ENCODE data around the gene NPC2. TPM values are rescaled to one million over a fixed set of nuclear protein-coding genes. Genes with fewer than 3 reads are reported as not detected.

The NPC2 gene
- total RNA-seq, 4 donors from 2014 or later: 271 to 717 (median 546) TPM

DNA sequence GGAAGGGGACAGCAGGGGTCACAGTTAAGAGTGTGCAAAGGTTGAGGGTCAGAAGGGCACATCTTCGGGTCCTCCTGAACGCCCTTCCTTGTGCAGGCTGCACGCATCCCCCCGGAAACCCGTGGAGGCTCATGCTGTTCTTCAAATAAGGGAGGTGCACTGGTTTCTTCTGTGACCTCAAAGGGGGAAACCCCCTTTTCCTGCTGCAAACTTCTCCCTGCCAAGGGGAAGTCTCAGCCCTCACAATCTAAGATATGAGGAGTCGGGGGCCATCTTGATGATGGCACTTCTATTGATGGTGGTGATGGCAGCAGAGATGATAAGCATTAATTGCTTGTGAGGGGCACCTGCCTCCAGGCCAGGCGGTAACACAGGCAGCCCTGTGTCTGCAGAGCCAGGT lies 40.5 kb upstream of the NPC2 start:
- TF ChIP-seq, protein P1, sequence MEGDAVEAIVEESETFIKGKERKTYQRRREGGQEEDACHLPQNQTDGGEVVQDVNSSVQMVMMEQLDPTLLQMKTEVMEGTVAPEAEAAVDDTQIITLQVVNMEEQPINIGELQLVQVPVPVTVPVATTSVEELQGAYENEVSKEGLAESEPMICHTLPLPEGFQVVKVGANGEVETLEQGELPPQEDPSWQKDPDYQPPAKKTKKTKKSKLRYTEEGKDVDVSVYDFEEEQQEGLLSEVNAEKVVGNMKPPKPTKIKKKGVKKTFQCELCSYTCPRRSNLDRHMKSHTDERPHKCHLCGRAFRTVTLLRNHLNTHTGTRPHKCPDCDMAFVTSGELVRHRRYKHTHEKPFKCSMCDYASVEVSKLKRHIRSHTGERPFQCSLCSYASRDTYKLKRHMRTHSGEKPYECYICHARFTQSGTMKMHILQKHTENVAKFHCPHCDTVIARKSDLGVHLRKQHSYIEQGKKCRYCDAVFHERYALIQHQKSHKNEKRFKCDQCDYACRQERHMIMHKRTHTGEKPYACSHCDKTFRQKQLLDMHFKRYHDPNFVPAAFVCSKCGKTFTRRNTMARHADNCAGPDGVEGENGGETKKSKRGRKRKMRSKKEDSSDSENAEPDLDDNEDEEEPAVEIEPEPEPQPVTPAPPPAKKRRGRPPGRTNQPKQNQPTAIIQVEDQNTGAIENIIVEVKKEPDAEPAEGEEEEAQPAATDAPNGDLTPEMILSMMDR (IDR thresholded peaks at IDR 0.05): no peak
- ATAC-seq (ENCODE audit: low FRiP score) (no peak), DNase-seq (ENCODE audit: low spot score) (no peak)

DNA sequence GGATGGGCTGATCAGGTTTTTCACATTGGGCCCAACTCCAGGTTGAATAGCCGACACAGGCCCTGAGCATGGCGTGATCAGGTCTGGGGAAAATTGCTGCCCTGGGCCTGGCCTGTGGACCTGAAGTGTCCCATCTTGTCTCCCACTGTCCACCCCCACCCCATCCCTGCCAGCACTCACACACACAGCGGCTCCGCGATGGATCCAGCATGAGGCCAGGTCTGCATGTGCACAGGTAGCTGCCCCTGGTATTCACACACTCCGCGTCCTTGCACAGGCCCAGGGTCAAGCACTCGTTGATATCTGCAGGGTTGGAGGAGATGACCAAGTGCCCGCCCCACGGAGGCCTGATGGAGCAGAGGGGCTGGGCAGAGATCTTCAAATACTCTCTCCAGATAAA lies 39.1 kb upstream of the NPC2 start:
- TF ChIP-seq, protein P1 (IDR thresholded peaks at IDR 0.05): no peak
- ATAC-seq (ENCODE audit: low FRiP score): no peak
- no peak for DNase-seq (ENCODE audit: low spot score)

DNA sequence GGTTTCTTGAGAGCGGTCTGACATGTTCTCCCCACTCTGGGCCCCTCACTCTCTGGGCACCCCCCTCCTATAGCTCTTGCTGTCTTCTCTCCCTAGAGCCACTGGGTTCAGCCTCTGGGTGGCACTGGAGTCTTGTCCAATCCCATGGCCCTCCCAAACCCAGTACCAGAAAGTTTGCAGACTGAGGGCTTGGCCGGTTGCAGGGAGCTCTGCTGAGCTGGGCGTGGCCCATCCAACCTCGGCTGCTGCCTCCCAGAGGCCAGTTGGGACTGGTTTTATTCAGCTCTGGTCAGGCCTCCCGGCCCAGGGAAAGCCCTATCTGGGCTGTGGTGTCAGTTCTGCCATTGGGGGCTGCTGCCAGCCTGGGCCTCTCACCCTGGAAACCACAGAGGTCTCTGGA lies 38.4 kb upstream of the NPC2 start:
- ATAC-seq (ENCODE audit: low FRiP score) (peak; percentile 25), DNase-seq (ENCODE audit: low spot score) (no peak)
- TF ChIP-seq, protein P1 (IDR thresholded peaks at IDR 0.05): no peak

DNA sequence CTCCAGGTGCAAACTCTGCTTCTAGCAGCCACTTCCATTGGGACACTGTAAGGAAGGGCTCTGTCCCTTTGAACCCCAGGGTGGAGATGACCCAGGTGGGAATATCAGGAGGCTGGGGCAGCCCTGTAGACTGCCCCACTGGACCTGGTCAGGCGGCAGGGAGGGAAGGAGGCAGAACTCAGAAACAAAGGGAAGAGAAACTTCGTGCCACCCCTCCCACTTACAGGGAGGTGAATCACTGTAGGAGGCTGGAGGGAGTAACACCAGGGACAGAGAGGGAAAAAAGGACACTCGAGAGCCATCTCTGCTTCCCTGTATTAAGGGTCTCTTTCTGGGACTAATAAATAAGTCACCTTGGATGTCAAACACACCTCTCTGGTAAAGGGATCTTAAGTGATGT lies 37.9 kb upstream of the NPC2 start:
- ATAC-seq (ENCODE audit: low FRiP score) (no peak), DNase-seq (ENCODE audit: low spot score) (no peak)
- TF ChIP-seq, protein P1 (IDR thresholded peaks at IDR 0.05): no peak

DNA sequence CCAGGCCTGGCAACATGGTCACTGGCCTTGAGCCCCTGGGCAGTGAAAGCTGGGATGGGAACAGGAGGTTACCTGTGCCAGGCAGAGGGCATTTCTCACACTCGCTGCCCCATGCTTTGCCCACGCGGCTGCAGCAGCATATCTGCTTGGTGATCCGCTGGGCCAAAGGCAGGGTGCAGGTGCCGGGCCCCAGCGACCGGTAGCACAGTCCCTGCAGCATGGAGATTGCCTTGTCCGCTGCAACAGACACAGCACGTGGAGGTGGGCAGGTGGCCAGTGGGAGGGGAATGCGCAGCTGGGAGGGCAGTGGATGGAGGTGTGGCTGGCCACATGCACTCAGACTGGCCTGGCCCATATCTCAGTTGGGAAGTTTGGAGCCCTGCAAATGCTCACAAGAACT lies 35.8 kb upstream of the NPC2 start:
- no peak for ATAC-seq (ENCODE audit: low FRiP score)
- TF ChIP-seq, protein P1 (IDR thresholded peaks at IDR 0.05): no peak
- DNase-seq (ENCODE audit: low spot score): no peak

DNA sequence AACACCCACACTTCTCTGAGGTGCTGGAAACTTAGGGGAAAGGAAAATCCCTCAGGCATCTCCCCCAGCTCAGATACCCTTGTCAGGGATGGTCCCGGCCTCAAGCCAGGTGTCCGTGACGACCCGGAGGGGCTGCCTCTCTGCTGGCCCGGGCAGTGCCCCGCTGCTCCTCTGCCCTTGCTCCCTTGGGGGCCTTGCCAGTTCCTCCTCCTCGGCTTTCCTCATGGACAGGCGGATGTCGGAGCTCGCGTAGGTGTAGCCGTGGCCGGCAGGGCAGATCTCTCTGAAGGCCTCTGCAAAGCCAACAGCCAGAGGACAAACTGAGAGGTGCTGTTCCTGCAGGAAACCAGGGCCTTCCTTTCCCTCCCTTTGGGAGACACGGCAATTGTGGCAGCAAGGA lies 35.3 kb upstream of the NPC2 start:
- TF ChIP-seq, protein P1 (IDR thresholded peaks at IDR 0.05): no peak
- ATAC-seq (ENCODE audit: low FRiP score): no peak
- DNase-seq (ENCODE audit: low spot score): no peak

DNA sequence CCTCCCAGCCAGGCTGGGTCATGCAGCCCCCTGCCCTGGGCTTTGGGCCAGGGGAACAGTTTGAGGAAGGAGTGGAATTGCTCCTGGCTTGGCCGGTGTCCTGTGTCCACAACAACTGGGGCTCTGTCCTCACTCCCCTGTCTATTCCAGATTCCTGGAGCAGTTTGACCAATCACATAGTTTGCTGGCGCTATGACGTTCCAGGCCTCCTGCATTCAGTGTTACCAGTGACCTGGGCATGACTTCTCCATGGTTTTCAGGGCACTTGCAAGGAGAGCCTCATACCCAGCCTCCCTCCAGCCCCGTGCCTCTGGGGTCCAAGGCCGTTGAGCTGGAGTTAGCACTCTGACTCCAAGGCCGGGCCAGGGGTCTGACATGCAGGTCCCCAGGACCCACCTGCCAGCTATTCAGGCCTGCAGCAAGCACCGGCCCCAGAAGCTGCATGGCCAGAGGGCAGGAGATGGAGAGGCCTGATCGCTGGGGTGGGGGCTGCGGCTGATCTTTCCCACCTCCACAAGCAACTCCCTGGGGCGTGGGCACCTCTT lies 34.7 kb upstream of the NPC2 start:
- ATAC-seq (ENCODE audit: low FRiP score) (no peak), DNase-seq (ENCODE audit: low spot score) (no peak)
- TF ChIP-seq, protein P1 (IDR thresholded peaks at IDR 0.05): no peak
